H9 (cell line): ENCODE results near the gene NKX1-1. TPM values are rescaled to one million over a fixed set of nuclear protein-coding genes. Genes with fewer than 3 reads are reported as not detected.

ENCODE experiments used
- DNase-seq: peaks from one replicate; pipeline ENCODE4 v3.0.0-alpha.2; 2017
- H2AFZ ChIP-seq: one replicate; pipeline ENCODE4 v1.6.1; 2013; ENCODE audit warnings: mild to moderate bottlenecking, low read length, control low read depth, moderate library complexity
- H2AK5ac ChIP-seq: 2 replicates; pipeline ENCODE4 v1.6.1; 2013; ENCODE audit warnings: low read length, control low read depth, mixed read lengths; ENCODE audit not compliant: insufficient read length
- H2BK120ac ChIP-seq: one replicate; pipeline ENCODE4 v1.6.1; 2013; ENCODE audit warnings: low read depth, mild to moderate bottlenecking, low read length, control low read depth, inconsistent platforms; ENCODE audit not compliant: poor library complexity, severe bottlenecking
- H2BK12ac ChIP-seq: 2 replicates; pipeline ENCODE4 v1.6.1; 2013; ENCODE audit warnings: low read length, control low read depth, mixed read lengths, low read depth; ENCODE audit not compliant: insufficient read length
- H2BK15ac ChIP-seq: 2 replicates; pipeline ENCODE4 v1.6.1; 2013; ENCODE audit warnings: low read depth, low read length, control low read depth
- H2BK20ac ChIP-seq: one replicate; pipeline ENCODE4 v1.6.1; 2013; ENCODE audit warnings: low read depth, mild to moderate bottlenecking, low read length, control low read depth, inconsistent platforms; ENCODE audit not compliant: poor library complexity, severe bottlenecking
- H2BK5ac ChIP-seq: 2 replicates; pipeline ENCODE4 v1.6.1; 2013; ENCODE audit warnings: low read length, control low read depth, mixed read lengths; ENCODE audit not compliant: insufficient read length
- H3K14ac ChIP-seq: 2 replicates; pipeline ENCODE4 v1.6.1; 2013; ENCODE audit warnings: low read length, control low read depth; ENCODE audit not compliant: insufficient read depth
- H3K18ac ChIP-seq: 2 replicates; pipeline ENCODE4 v1.6.1; 2013; ENCODE audit warnings: low read depth, mild to moderate bottlenecking, mixed read lengths, low read length, control low read depth; ENCODE audit not compliant: insufficient read length
- H3K23ac ChIP-seq: 2 replicates; pipeline ENCODE4 v1.6.1; 2013; ENCODE audit warnings: low read length, control low read depth, mixed read lengths, low read depth; ENCODE audit not compliant: insufficient read length
- H3K23me2 ChIP-seq: 2 replicates; pipeline ENCODE4 v1.6.1; 2013; ENCODE audit warnings: low read depth, mild to moderate bottlenecking, mixed read lengths, low read length, control low read depth; ENCODE audit not compliant: insufficient read length, poor library complexity, severe bottlenecking
- H3K27ac ChIP-seq: 2 replicates; pipeline ENCODE4 v1.5.1; 2013; ENCODE audit warnings: low read length, control low read depth, mixed read lengths, low read depth; ENCODE audit not compliant: insufficient read length
- H3K27me3 ChIP-seq: 2 replicates; pipeline ENCODE4 v1.6.1; 2013; ENCODE audit warnings: low read length, control low read depth, inconsistent platforms; ENCODE audit not compliant: insufficient read depth
- H3K4ac ChIP-seq: 2 replicates; pipeline ENCODE4 v1.6.1; 2013; ENCODE audit warnings: low read depth, mild to moderate bottlenecking, control low read depth, inconsistent platforms, low read length, moderate library complexity
- H3K4me1 ChIP-seq: 2 replicates; pipeline ENCODE4 v1.6.1; 2013; ENCODE audit warnings: low read length, control low read depth, inconsistent platforms; ENCODE audit not compliant: insufficient read depth
- H3K4me2 ChIP-seq: 2 replicates; pipeline ENCODE4 v1.6.1; 2013; ENCODE audit warnings: low read length, control low read depth, mixed read lengths; ENCODE audit not compliant: insufficient read length, insufficient read depth
- H3K56ac ChIP-seq: 2 replicates; pipeline ENCODE4 v1.6.1; 2013; ENCODE audit warnings: low read depth, mild to moderate bottlenecking, mixed read lengths, low read length, control low read depth; ENCODE audit not compliant: insufficient read length
- H3K79me1 ChIP-seq: 2 replicates; pipeline ENCODE4 v1.6.1; 2013; ENCODE audit warnings: low read depth, mild to moderate bottlenecking, moderate library complexity, low read length, control low read depth, inconsistent platforms; ENCODE audit not compliant: insufficient read depth, poor library complexity, severe bottlenecking
- H3K79me2 ChIP-seq: 2 replicates; pipeline ENCODE4 v1.6.1; 2013; ENCODE audit warnings: low read length, control low read depth, inconsistent platforms; ENCODE audit not compliant: insufficient read depth
- H3K9ac ChIP-seq: 2 replicates; pipeline ENCODE4 v1.6.1; 2013; ENCODE audit warnings: low read length, control low read depth, mixed read lengths; ENCODE audit not compliant: insufficient read length; ENCODE audit errors: extremely low read depth
- H3K9me3 ChIP-seq: one replicate; pipeline ENCODE4 v1.6.1; 2013; ENCODE audit warnings: low read depth, low read length, inconsistent platforms; ENCODE audit not compliant: control insufficient read depth
- H3T11ph ChIP-seq: one replicate; pipeline ENCODE4 v1.6.1; 2013; ENCODE audit warnings: mild to moderate bottlenecking, low read length, control low read depth, inconsistent platforms
- H4K20me1 ChIP-seq: one replicate; pipeline ENCODE4 v1.6.1; 2013; ENCODE audit not compliant: control insufficient read depth, insufficient read length, insufficient read depth
- H4K5ac ChIP-seq: 2 replicates; pipeline ENCODE4 v1.6.1; 2013; ENCODE audit warnings: low read depth, mild to moderate bottlenecking, mixed read lengths, low read length, control low read depth; ENCODE audit not compliant: insufficient read length
- H4K8ac ChIP-seq: replicated peaks from 2 replicates; pipeline ENCODE4 v1.6.1; 2013; ENCODE audit warnings: low read length, control low read depth, mixed read lengths, low read depth; ENCODE audit not compliant: insufficient read length
- H4K91ac ChIP-seq: 2 replicates; pipeline ENCODE4 v1.6.1; 2013; ENCODE audit warnings: low read depth, mild to moderate bottlenecking, moderate library complexity, mixed read lengths, low read length, control low read depth; ENCODE audit not compliant: insufficient read length
- H3K27ac Mint-ChIP-seq, 3 experiments: 2 replicates in 2 of 3; 3 replicates in 1 of 3; pipeline ENCODE4 v1.8.0; 2020 to 2021; ENCODE audit warnings: mixed read lengths in 3 of 3, mild to moderate bottlenecking in 1 of 3, moderate library complexity in 1 of 3
- H3K27me3 Mint-ChIP-seq: 2 replicates; pipeline ENCODE4 v1.8.0; 2021; ENCODE audit warnings: low read depth, mild to moderate bottlenecking, moderate library complexity, mixed read lengths
- H3K36me3 Mint-ChIP-seq, 3 experiments: 2 replicates in 2 of 3; 3 replicates in 1 of 3; pipeline ENCODE4 v1.8.0; 2020 to 2021; ENCODE audit warnings: low read depth in 3 of 3, mixed read lengths in 3 of 3; ENCODE audit not compliant: insufficient read depth in 1 of 3
- H3K4me1 Mint-ChIP-seq, 2 experiments: 2 replicates each; pipeline ENCODE4 v1.8.0; 2020; ENCODE audit warnings: mixed read lengths in 2 of 2
- H3K4me3 Mint-ChIP-seq, 2 experiments: 2 replicates in 1 of 2; 3 replicates in 1 of 2; pipeline ENCODE4 v1.8.0; 2020 to 2021; ENCODE audit warnings: mild to moderate bottlenecking in 2 of 2, mixed read lengths in 2 of 2, moderate library complexity in 1 of 2
- H3K9me3 Mint-ChIP-seq, 2 experiments: 2 replicates in 1 of 2; 3 replicates in 1 of 2; pipeline ENCODE4 v1.8.0; 2020; ENCODE audit warnings: mild to moderate bottlenecking in 2 of 2, mixed read lengths in 2 of 2, moderate library complexity in 1 of 2
- CTCF ChIP-seq: fragments of 200-600 bp; sonication (generic); conservative IDR thresholded peaks from 3 replicates; pipeline ENCODE4 v1.8.0; 2021; ENCODE audit warnings: antibody characterized with exemption, mild to moderate bottlenecking
- WGBS: extraction: QIAGEN DNeasy Blood & Tissue Kit; methylation state at CpG from one replicate; pipeline ENCODE4 v1.1.7; 2013; ENCODE audit warnings: missing lambda C conversion rate, low lambda C conversion rate, mixed read lengths; ENCODE audit not compliant: insufficient read length; ENCODE audit errors: extremely low coverage; 5-methylcytosine and 5-hydroxymethylcytosine counted together
- total RNA-seq: library from RNA; stranded (reverse); gene quantifications from 2 replicates; pipeline ENCODE4 v1.2.1, GENCODE V29; 2021

The NKX1-1 gene
- total RNA-seq, 1 experiment from 2014 or later = not detected

GRCh38 chr4:1404573-1405253 lies 1.5 kb downstream of the NKX1-1 start:
- no peak overlapping the region for H2BK120ac ChIP-seq

More at GRCh38 chr4:1404573-1405253, 1.5 kb downstream of the NKX1-1 start:
- Mint-ChIP-seq H3K27me3 (peaks cover 79% of the 10 kb centered on the region), H3K4me3 (no peak overlapping the region; a peak in 1 of 5 replicates), H3K4me1 (peaks cover 2 to 13% of the 10 kb centered on the region in 2 experiments; a peak in 2 of 4 replicates), H3K27ac (no peak overlapping the region), H3K9me3 (peaks cover 2 to 5% of the 10 kb centered on the region in 2 experiments; a peak in 3 of 5 replicates), H3K36me3 (peaks cover 0 to 2% (median 0%) of the 10 kb centered on the region in 3 experiments; a peak in 3 of 7 replicates)
- no peak overlapping the region for H3K4me2 ChIP-seq
- peaks cover 3% of the 10 kb centered on the region for H3K23me2 ChIP-seq
- no peak overlapping the region for H3K9ac ChIP-seq
- H3K14ac ChIP-seq = no peak overlapping the region
- H4K5ac ChIP-seq = no peak overlapping the region
- H3K27ac ChIP-seq = no peak overlapping the region
- no CpG with 5 or more reads among the region's 54 CpGs for WGBS
- H3T11ph ChIP-seq = no peak overlapping the region
- DNase-seq = peak; percentile 44
- no peaks in the 10 kb centered on the region; the same call in 1 of the 2 replicates for H3K4me1 ChIP-seq
- H2BK20ac ChIP-seq = no peak overlapping the region
- no peak overlapping the region for H2AFZ ChIP-seq
- H3K27me3 ChIP-seq = peaks cover 87% of the 10 kb centered on the region
- H2BK15ac ChIP-seq = no peak overlapping the region
- H4K8ac ChIP-seq = no peak overlapping the region
- H3K56ac ChIP-seq = no peak overlapping the region
- H4K91ac ChIP-seq = no peak overlapping the region
- no peak overlapping the region for H2AK5ac ChIP-seq
- H3K79me2 ChIP-seq = no peaks in the 10 kb centered on the region
- H3K18ac ChIP-seq = no peak overlapping the region
- no peak for TF ChIP-seq CTCF
- H3K23ac ChIP-seq = no peak overlapping the region
- peaks cover 3% of the 10 kb centered on the region for H4K20me1 ChIP-seq
- H3K4ac ChIP-seq = no peak overlapping the region
- H3K9me3 ChIP-seq = no peaks in the 10 kb centered on the region
- H2BK5ac ChIP-seq = no peak overlapping the region
- no peaks in the 10 kb centered on the region for H3K79me1 ChIP-seq
- H2BK12ac ChIP-seq = no peak overlapping the region
